Activated CD8-positive, alpha-beta T cell treated with anti-CD3 and anti-CD28 coated beads, Interleukin-2, amount 10 ng/mL, durations not matched to agents 7 days and 5 days (primary cell): ENCODE measurements around the gene RRBP1. TPM values are rescaled to one million over a fixed set of nuclear protein-coding genes. Genes with fewer than 3 reads are reported as not detected.

Experiments used
- ATAC-seq: fragments of 150-1000 bp; cut with Tn5 transposase; one replicate; pipeline ENCODE4 v1.10.0; 2021; ENCODE audit warnings: moderate library complexity
- CTCF ChIA-PET: fragments of 350-600 bp; sonication (Branson Sonifier 250); formaldehyde crosslinking; loops from one replicate; lab custom pipeline; 2021; ENCODE audit warnings: antibody characterized with exemption; lab: Charles Lee
- POLR2A ChIA-PET: fragments of 350-600 bp; sonication (Branson Sonifier 250); formaldehyde crosslinking; loops from one replicate; lab custom pipeline; 2021; ENCODE audit warnings: antibody characterized with exemption; lab: Charles Lee
- DNase-seq: peaks from one replicate; pipeline ENCODE4 v3.0.0-alpha.2; 2020
- H3K27ac Mint-ChIP-seq: one replicate; pipeline ENCODE4 v1.8.0; 2021; ENCODE audit warnings: mild to moderate bottlenecking, mixed read lengths
- H3K27me3 Mint-ChIP-seq: one replicate; pipeline ENCODE4 v1.8.0; 2021; ENCODE audit warnings: low read depth, mixed read lengths
- H3K36me3 Mint-ChIP-seq: one replicate; pipeline ENCODE4 v1.8.0; 2021; ENCODE audit warnings: low read depth, mixed read lengths
- H3K4me1 Mint-ChIP-seq: one replicate; pipeline ENCODE4 v1.8.0; 2021; ENCODE audit warnings: low read depth, mixed read lengths
- H3K4me3 Mint-ChIP-seq: one replicate; pipeline ENCODE4 v1.8.0; 2021; ENCODE audit warnings: mild to moderate bottlenecking, mixed read lengths
- H3K9me3 Mint-ChIP-seq: one replicate; pipeline ENCODE4 v1.8.0; 2022; ENCODE audit warnings: mixed read lengths; ENCODE audit not compliant: insufficient read depth
- total RNA-seq, 2 experiments: library from RNA; stranded (reverse); gene quantifications; one replicate each; pipeline ENCODE4 v1.2.3, GENCODE V29; 2021

Gene RRBP1
- total RNA-seq, 2 experiments from 2014 or later = 64.3 to 66.7 TPM

GRCh38 chr20:17613328-17614175 lies 68.5 kb downstream of the RRBP1 start:
- ChIA-PET POLR2A (interaction anchor here (1.1 kb wide), 1 partner anchor 83 kb away, joined by 5 read pairs; the partner anchor contains the start of gene BFSP1), CTCF (interaction anchor here (0.8 to 2.0 kb wide), 6 partner anchors 68 to 108 kb away, joined by 3 to 5 read pairs (median 5); partner anchors contain the start of gene RRBP1)
- H3K4me3 Mint-ChIP-seq = no peak overlapping the region
- H3K36me3 Mint-ChIP-seq = peaks cover 20% of the 10 kb centered on the region
- DNase-seq (no peak), ATAC-seq (no peak)
- H3K27me3 Mint-ChIP-seq = no peaks in the 10 kb centered on the region
- no peaks in the 10 kb centered on the region for H3K9me3 Mint-ChIP-seq
- peaks cover 49% of the 10 kb centered on the region for H3K4me1 Mint-ChIP-seq
- peak overlapping the region; percentile 70 for H3K27ac Mint-ChIP-seq

- no peaks in the 10 kb centered on the region for H3K27me3 Mint-ChIP-seq
- POLR2A ChIA-PET = interaction anchor here (1.1 kb wide), 1 partner anchor 82 kb away, joined by 5 read pairs; the partner anchor contains the start of gene BFSP1
- peaks cover 49% of the 10 kb centered on the region for H3K4me1 Mint-ChIP-seq
- peaks cover 20% of the 10 kb centered on the region for H3K36me3 Mint-ChIP-seq
- no peaks in the 10 kb centered on the region for H3K9me3 Mint-ChIP-seq
- DNase-seq (no peak), ATAC-seq (no peak)
- CTCF ChIA-PET = interaction anchor here (0.8 to 1.7 kb wide), 5 partner anchors 42 to 108 kb away, joined by 3 to 5 read pairs (median 5); partner anchors contain the start of gene RRBP1
- H3K4me3 Mint-ChIP-seq = no peak overlapping the region
- H3K27ac Mint-ChIP-seq = peak overlapping the region; percentile 97
These were observed 69.1 kb downstream of the RRBP1 start for GRCh38 chr20:17612992-17613327.

GRCh38 chr20:17612287-17612991 lies 69.6 kb downstream of the RRBP1 start:
- DNase-seq (peak; percentile 76), ATAC-seq (peak; percentile 78)
- Mint-ChIP-seq H3K9me3 (no peaks in the 10 kb centered on the region), H3K4me1 (peaks cover 49% of the 10 kb centered on the region), H3K27ac (peak overlapping the region; percentile 97), H3K36me3 (peaks cover 24% of the 10 kb centered on the region), H3K4me3 (peak overlapping the region; percentile 67), H3K27me3 (no peaks in the 10 kb centered on the region)
- ChIA-PET POLR2A (interaction anchor here (1.1 kb wide), 1 partner anchor 81 kb away, joined by 5 read pairs; the partner anchor contains the start of gene BFSP1), CTCF (interaction anchor here (0.8 to 1.7 kb wide), 5 partner anchors 42 to 107 kb away, joined by 3 to 5 read pairs (median 5); partner anchors contain the start of gene RRBP1)

GRCh38 chr20:17611540-17612286 lies 70.3 kb downstream of the RRBP1 start:
- Mint-ChIP-seq H3K4me3 (peak overlapping the region; percentile 67), H3K9me3 (no peaks in the 10 kb centered on the region), H3K27me3 (no peaks in the 10 kb centered on the region), H3K27ac (peak overlapping the region; percentile 97), H3K4me1 (peaks cover 47% of the 10 kb centered on the region), H3K36me3 (peaks cover 24% of the 10 kb centered on the region)
- DNase-seq = peak; percentile 44
- CTCF ChIA-PET = interaction anchor here (1.0 to 2.2 kb wide), 7 partner anchors 10 to 106 kb away, joined by 4 to 11 read pairs (median 5); partner anchors contain the start of gene DSTN
- POLR2A ChIA-PET = interaction anchor here (0.9 to 2.1 kb wide), 2 partner anchors 41 to 107 kb away, joined by 5 to 24 read pairs; partner anchors contain the start of gene DSTN
- peak; percentile 4 for ATAC-seq

- Mint-ChIP-seq H3K4me1 (peaks cover 45% of the 10 kb centered on the region), H3K36me3 (peaks cover 24% of the 10 kb centered on the region), H3K9me3 (no peaks in the 10 kb centered on the region), H3K27ac (peak overlapping the region; percentile 97), H3K4me3 (peak overlapping the region; percentile 65), H3K27me3 (no peaks in the 10 kb centered on the region)
- ATAC-seq (peak; percentile 38), DNase-seq (no peak)
- POLR2A ChIA-PET = interaction anchor here (0.9 to 2.1 kb wide), 3 partner anchors 40 to 107 kb away, joined by 5 to 24 read pairs (median 6); partner anchors contain the start of genes BFSP1 and DSTN
- CTCF ChIA-PET = interaction anchor here (0.7 to 2.2 kb wide), 13 partner anchors 9 to 356 kb away, joined by 3 to 12 read pairs (median 4); partner anchors contain the start of genes DSTN and RRBP1
These were observed 70.8 kb downstream of the RRBP1 start for GRCh38 chr20:17611290-17611539.

- ChIA-PET CTCF (interaction anchor here (0.7 to 2.2 kb wide), 17 partner anchors 9 to 357 kb away, joined by 3 to 12 read pairs (median 4); partner anchors contain the start of genes DSTN and RRBP1), POLR2A (interaction anchor here (0.6 to 2.1 kb wide), 10 partner anchors 10 to 357 kb away, joined by 3 to 24 read pairs (median 3); partner anchors contain the start of genes BFSP1 and DSTN)
- Mint-ChIP-seq H3K36me3 (peaks cover 24% of the 10 kb centered on the region), H3K27ac (peak overlapping the region; percentile 97), H3K4me3 (peak overlapping the region; percentile 65), H3K27me3 (no peaks in the 10 kb centered on the region), H3K9me3 (no peaks in the 10 kb centered on the region), H3K4me1 (peaks cover 45% of the 10 kb centered on the region)
- peak; percentile 76 for ATAC-seq
- DNase-seq = peak; percentile 86
These were observed 71.3 kb downstream of the RRBP1 start for GRCh38 chr20:17610566-17611289.

- DNase-seq (no peak), ATAC-seq (no peak)
- H3K27ac Mint-ChIP-seq = peak overlapping the region; percentile 97
- H3K4me1 Mint-ChIP-seq = peaks cover 45% of the 10 kb centered on the region
- no peaks in the 10 kb centered on the region for H3K27me3 Mint-ChIP-seq
- H3K36me3 Mint-ChIP-seq = peaks cover 31% of the 10 kb centered on the region
- CTCF ChIA-PET = interaction anchor here (0.9 to 2.2 kb wide), 14 partner anchors 8 to 357 kb away, joined by 3 to 12 read pairs (median 4); partner anchors contain the start of genes DSTN and RRBP1
- peak overlapping the region; percentile 65 for H3K4me3 Mint-ChIP-seq
- POLR2A ChIA-PET = interaction anchor here (0.6 to 2.1 kb wide), 8 partner anchors 10 to 358 kb away, joined by 3 to 24 read pairs (median 3); partner anchors contain the start of gene DSTN
- H3K9me3 Mint-ChIP-seq = no peaks in the 10 kb centered on the region
These were observed 72.1 kb downstream of the RRBP1 start for GRCh38 chr20:17609811-17610377.

GRCh38 chr20:17608701-17609497 lies 73.1 kb downstream of the RRBP1 start:
- ATAC-seq = no peak
- Mint-ChIP-seq H3K36me3 (peaks cover 33% of the 10 kb centered on the region), H3K27me3 (no peaks in the 10 kb centered on the region), H3K4me1 (peaks cover 43% of the 10 kb centered on the region), H3K4me3 (no peak overlapping the region), H3K9me3 (no peaks in the 10 kb centered on the region), H3K27ac (peak overlapping the region; percentile 97)
- CTCF ChIA-PET = interaction anchor here (1.2 kb wide), 1 partner anchor 40 kb away, joined by 5 read pairs; no protein-coding TSS in a partner anchor
- DNase-seq = no peak
- POLR2A ChIA-PET = no interaction called here

GRCh38 chr20:17606001-17606400 lies 76.0 kb downstream of the RRBP1 start:
- ATAC-seq = no peak
- CTCF ChIA-PET = interaction anchor here (0.6 to 2.0 kb wide), 4 partner anchors 33 to 393 kb away, joined by 3 to 8 read pairs (median 4); no protein-coding TSS in a partner anchor
- POLR2A ChIA-PET = no interaction called here
- Mint-ChIP-seq H3K9me3 (no peaks in the 10 kb centered on the region), H3K4me1 (peaks cover 28% of the 10 kb centered on the region), H3K36me3 (peaks cover 39% of the 10 kb centered on the region), H3K4me3 (no peak overlapping the region), H3K27ac (no peak overlapping the region), H3K27me3 (no peaks in the 10 kb centered on the region)
- DNase-seq = no peak
